Stimulated activated naive CD8-positive, alpha-beta T cell treated with anti-CD3 and anti-CD28 coated beads, Interleukin-15, amount 100 ng/mL, for 72 hours (primary cell): Measurements from ENCODE around the gene HOOK2.
"Not testable (repeated sequence)": the region's sequence is repeated elsewhere in the genome, so short reads cannot be mapped to it uniquely, and the experiment has no call there.

ENCODE experiments used
- ATAC-seq: fragments of 150-1000 bp; cut with Tn5 transposase; 2 replicates; pipeline ENCODE4 v1.10.0; 2021; ENCODE audit warnings: mild to moderate bottlenecking, moderate library complexity
- DNase-seq, 2 donors: peaks; one replicate each; pipeline ENCODE4 v3.0.0; 2021 to 2022
- H3K27ac Mint-ChIP-seq, 2 donors: one replicate each; pipeline ENCODE4 v1.8.0; 2022; ENCODE audit warnings: mild to moderate bottlenecking in 2 of 2, mixed read lengths in 2 of 2, moderate library complexity in 2 of 2
- H3K27me3 Mint-ChIP-seq: one replicate; pipeline ENCODE4 v1.8.0; 2022; ENCODE audit warnings: mixed read lengths
- H3K4me1 Mint-ChIP-seq: one replicate; pipeline ENCODE4 v1.8.0; 2022; ENCODE audit warnings: mild to moderate bottlenecking, mixed read lengths
- H3K4me3 Mint-ChIP-seq, 2 donors: one replicate each; pipeline ENCODE4 v1.8.0; 2022; ENCODE audit warnings: mild to moderate bottlenecking in 2 of 2, mixed read lengths in 2 of 2, moderate library complexity in 1 of 2
- H3K9me3 Mint-ChIP-seq, 2 donors: one replicate each; pipeline ENCODE4 v1.8.0; 2022; ENCODE audit warnings: mixed read lengths in 2 of 2

Gene HOOK2, protein sequence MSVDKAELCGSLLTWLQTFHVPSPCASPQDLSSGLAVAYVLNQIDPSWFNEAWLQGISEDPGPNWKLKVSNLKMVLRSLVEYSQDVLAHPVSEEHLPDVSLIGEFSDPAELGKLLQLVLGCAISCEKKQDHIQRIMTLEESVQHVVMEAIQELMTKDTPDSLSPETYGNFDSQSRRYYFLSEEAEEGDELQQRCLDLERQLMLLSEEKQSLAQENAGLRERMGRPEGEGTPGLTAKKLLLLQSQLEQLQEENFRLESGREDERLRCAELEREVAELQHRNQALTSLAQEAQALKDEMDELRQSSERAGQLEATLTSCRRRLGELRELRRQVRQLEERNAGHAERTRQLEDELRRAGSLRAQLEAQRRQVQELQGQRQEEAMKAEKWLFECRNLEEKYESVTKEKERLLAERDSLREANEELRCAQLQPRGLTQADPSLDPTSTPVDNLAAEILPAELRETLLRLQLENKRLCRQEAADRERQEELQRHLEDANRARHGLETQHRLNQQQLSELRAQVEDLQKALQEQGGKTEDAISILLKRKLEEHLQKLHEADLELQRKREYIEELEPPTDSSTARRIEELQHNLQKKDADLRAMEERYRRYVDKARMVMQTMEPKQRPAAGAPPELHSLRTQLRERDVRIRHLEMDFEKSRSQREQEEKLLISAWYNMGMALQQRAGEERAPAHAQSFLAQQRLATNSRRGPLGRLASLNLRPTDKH

DNA sequence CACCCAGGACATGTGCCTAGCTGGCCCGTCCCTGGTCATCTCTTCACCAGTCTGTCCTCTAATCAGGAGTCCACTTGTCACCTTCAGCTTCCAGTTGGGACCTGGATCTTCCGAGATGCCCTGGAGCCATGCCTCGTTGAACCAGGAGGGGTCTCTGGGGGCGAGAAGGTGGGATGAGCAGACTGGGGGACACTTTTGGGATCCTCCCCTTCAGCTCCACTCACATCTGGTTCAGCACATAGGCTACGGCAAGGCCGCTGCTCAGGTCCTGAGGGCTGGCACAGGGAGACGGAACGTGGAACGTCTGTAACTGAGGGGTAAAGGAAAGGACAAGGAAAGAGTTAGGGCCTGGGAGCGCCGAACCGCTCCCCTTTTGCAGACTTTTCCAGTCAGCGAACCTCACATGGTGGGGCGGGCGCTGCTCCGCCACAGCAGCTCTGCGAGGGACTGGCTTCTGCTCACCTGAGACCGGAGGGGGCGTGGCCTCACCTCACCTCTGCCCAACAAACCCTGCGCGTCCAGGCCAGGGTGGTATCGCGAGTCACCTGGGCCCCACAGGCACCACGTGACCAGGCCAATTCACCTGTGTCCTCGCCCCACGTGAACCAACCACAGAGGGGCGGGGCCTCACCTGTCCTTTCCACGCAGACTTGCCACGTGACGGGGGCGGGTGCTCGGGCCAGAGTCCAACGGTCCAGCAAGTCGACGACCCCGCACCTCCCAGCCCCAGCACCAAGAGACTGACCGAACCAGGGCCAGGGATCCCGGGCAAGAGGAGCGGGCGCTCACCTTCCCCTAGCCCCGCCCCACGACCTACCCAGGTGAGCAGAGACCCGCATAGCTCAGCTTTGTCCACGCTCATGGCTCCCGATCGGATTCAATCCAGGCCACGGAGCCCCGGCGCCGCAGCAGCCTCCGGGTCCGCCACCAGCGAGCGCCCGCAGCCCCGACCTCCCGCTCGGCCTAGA is at the start of gene HOOK2:
HOOK2 (minus strand) TSS at position 965 of the 968 bp plus-strand sequence; CDS start at position 862, 103 bp downstream.
- ATAC-seq (peak; percentile 15), DNase-seq (peak in 1 of 2 donors; percentile 41)
- Mint-ChIP-seq H3K4me1 (peaks cover 56% of the 10 kb centered on the region), H3K27ac (peak within 1 kb of the TSS in 1 of 2 donors; percentile 95), H3K27me3 (no peaks in the 10 kb centered on the region), H3K9me3 (no peaks in the 10 kb centered on the region), H3K4me3 (peak within 1 kb of the TSS; percentile 70 to 81)

DNA sequence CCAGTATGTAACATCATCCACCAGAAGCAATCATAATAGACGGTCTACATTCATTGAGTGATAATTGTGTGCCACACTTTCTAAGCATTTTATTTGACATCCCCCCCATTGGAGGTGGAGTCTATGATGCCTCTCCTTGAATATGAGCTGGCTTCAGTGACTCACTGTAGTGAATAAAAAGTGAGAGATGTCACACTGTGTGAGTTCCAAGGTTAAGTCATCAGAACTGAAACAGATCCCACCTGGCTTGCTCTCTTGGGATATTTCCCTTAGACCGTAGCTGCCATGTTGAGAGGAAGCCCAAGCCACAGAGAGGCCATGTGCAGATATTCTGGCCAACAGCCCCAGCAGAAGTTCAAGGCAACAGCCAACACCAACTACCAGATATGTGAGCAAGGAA is 46.4 kb upstream of the HOOK2 start:
- Mint-ChIP-seq H3K27ac (no peak overlapping the region), H3K9me3 (peaks cover 0 to 4% of the 10 kb centered on the region in 2 donors), H3K4me1 (peaks cover 11% of the 10 kb centered on the region), H3K27me3 (peaks cover 22% of the 10 kb centered on the region), H3K4me3 (no peak overlapping the region)
- ATAC-seq (no peak), DNase-seq (no peak)

DNA sequence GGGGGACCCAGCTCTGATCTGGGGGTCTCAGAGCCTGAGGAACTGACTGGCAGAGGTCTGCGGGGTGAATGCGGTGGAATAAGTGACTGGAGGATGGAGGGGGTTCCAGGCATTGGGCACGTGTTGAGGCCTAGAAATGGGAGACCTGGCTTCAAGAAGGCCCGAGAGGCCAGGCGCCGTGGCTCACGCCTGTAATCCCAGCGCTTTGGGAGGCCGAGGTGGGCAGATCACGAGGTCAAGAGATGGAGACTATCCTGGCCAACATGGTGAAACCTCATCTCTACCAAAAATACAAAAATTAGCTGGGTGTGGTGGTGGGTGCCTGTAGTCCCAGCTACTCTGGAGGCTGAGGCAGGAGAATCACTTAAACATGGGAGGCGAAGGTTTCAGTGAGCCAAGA is 42.5 kb upstream of the HOOK2 start:
- DNase-seq, ATAC-seq, H3K9me3 Mint-ChIP-seq, H3K27me3 Mint-ChIP-seq, H3K4me3 Mint-ChIP-seq, H3K4me1 Mint-ChIP-seq, H3K27ac Mint-ChIP-seq: not testable (repeated sequence)

DNA sequence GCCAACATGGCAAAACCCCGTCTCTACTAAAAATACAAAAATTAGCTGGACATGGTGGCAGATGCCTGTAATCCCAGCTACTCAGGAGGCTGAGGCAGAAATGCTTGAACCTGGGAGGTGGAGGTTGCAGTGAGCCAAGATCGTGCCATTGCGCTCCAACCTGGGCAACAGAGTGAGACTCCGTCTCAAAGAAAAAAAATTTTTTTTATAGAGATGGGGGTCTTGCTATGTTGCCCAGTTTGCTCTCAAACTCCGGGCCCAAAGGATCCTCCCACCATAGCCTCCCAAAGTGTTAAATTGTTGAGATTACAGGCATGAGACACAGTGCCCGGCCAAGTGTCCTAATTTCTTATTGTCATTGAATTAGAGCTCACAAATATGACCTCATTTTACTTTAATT is 41.8 kb upstream of the HOOK2 start:
- ATAC-seq, DNase-seq, H3K4me1 Mint-ChIP-seq, H3K4me3 Mint-ChIP-seq, H3K27me3 Mint-ChIP-seq, H3K27ac Mint-ChIP-seq, H3K9me3 Mint-ChIP-seq: not testable (repeated sequence)

DNA sequence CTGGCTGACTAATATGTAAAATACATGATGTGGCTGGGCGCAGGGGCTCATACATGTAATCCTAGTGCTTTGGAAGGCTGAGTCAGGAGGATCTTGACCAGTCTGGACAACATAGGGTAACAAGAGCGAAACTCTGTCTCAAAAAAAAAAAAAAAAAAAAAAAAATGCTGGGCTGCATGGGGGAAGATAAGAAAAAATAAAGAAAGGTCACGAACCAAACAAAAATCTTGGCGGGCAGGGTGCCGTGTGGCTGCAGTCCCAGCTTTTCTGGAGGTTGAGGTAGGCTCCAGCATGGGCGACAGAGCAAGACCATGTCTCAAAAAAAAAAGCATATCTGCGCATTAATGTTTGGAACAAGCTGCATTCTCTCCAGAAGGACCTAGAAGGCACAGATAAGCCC is 39.7 kb upstream of the HOOK2 start:
- H3K9me3 Mint-ChIP-seq: no peaks in the 10 kb centered on the region
- no peak for ATAC-seq
- no peak overlapping the region for H3K27ac Mint-ChIP-seq
- H3K4me3 Mint-ChIP-seq: no peak overlapping the region
- no peak for DNase-seq
- H3K27me3 Mint-ChIP-seq: no peaks in the 10 kb centered on the region
- no peaks in the 10 kb centered on the region for H3K4me1 Mint-ChIP-seq

DNA sequence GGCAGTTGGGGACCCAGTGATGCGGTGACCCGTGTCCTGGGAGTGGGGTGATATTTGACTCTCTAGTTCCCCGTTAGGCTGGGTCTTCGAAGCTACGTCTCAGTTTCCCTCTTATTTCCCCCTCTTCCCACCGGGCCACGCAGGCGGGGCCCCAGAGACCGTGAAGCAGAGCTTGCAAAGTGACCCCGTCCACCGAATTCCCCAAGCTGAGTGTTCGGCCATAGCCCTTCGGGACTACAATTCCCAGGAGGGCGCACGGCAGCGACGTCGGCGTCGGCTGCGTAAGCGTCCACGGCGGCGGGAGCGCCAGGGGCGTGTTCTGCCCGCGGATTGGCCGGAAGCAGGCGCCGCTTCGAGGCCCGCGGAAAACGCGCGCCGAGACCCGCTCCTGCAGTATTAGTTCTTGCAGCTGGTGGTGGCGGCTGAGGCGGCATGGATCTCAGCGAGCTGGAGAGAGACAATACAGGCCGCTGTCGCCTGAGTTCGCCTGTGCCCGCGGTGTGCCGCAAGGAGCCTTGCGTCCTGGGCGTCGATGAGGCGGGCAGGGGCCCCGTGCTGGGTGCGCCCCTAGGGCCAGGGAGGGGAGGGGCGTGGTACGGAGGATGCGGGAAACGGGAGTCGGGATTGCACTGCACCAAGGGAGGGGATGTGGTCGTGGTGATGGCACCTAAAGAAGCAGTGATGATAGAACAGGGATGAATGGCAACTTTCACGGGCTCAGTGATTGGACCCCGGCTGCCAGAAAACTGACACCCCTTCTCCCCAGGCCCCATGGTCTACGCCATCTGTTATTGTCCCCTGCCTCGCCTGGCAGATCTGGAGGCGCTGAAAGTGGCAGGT is 31.1 kb upstream of the HOOK2 start, which contains the start of gene RNASEH2A:
RNASEH2A (plus strand) TSS at position 343 of the 840 bp plus-strand sequence; CDS start at position 433, 90 bp downstream.
- Mint-ChIP-seq H3K4me3 (peak within 1 kb of the TSS; percentile 89 to 99), H3K27ac (peak within 1 kb of the TSS; percentile 94 to 96), H3K9me3 (no peaks in the 10 kb centered on the region), H3K4me1 (peaks cover 34% of the 10 kb centered on the region), H3K27me3 (no peaks in the 10 kb centered on the region)
- peak; percentile 90 for ATAC-seq
- peak; percentile 87 to 90 for DNase-seq

DNA sequence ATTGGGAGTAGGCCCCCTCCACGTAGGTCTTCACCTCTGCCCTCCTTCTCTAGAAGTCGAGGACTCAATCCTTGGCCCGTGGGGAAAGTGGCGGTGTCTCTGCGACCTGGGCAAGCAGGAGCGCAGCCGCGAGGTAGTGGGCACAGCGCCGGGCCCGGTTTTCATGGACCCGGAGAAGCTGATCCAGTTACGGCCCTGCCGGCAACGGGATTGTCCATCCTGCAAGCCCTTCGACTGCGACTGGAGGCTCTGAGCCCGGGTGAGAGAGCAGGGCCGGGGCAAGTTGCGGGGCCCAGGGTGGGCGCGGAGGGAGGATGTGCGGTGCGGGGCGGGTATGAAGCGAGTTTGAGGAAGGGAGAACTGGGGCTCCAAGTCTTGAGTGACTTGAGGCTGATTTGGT is 28.7 kb upstream of the HOOK2 start:
- H3K9me3 Mint-ChIP-seq: no peaks in the 10 kb centered on the region
- no peaks in the 10 kb centered on the region for H3K27me3 Mint-ChIP-seq
- ATAC-seq: no peak
- no peak overlapping the region for H3K4me3 Mint-ChIP-seq
- H3K4me1 Mint-ChIP-seq: peaks cover 52% of the 10 kb centered on the region
- no peak for DNase-seq
- no peak overlapping the region for H3K27ac Mint-ChIP-seq

DNA sequence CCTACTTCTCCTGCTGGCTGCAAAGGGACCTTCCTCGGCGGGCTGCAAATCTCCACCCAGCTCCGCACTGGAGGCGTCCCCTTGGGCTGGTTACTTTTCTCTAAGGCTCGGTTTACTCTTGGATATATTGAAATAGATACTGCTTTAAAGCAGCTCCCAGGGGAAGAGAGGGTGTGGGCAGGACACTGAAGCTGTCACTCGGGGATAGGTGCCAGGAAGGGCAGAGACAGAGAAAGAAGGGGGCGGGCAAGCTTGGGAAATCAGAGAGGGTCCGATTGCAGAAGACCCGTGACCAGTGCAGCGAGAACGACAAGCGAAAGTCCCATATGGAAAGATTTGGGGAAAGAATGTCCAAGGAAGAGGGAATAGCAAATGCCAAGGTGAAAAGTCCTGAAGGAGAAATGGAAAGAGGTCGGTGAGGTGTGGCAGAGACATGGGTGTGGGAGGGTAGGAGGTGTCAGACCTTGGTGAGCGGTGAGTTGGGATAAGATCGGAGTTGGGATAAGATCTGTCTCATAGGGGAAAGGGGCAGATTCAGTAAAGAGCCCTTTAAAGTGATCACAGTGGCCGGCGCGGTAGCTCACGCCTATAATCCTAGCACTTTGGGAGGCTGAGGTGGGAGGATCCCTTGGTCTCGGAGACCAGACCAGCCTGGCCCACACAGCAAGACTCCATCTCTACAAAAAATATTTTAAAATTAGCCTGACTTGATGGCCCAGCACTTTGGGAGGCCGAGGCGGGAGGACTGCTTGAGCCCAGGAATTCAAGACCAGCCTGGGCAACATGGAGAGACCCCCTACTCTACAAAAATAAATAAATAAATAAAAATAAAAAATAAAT is 27.1 kb upstream of the HOOK2 start:
- Mint-ChIP-seq H3K27me3 (no peaks in the 10 kb centered on the region), H3K27ac (peak overlapping the region; percentile 12 to 88), H3K4me3 (peak overlapping the region; percentile 87 to 92), H3K9me3 (no peaks in the 10 kb centered on the region), H3K4me1 (peaks cover 48% of the 10 kb centered on the region)
- ATAC-seq (no peak), DNase-seq (no peak)

DNA sequence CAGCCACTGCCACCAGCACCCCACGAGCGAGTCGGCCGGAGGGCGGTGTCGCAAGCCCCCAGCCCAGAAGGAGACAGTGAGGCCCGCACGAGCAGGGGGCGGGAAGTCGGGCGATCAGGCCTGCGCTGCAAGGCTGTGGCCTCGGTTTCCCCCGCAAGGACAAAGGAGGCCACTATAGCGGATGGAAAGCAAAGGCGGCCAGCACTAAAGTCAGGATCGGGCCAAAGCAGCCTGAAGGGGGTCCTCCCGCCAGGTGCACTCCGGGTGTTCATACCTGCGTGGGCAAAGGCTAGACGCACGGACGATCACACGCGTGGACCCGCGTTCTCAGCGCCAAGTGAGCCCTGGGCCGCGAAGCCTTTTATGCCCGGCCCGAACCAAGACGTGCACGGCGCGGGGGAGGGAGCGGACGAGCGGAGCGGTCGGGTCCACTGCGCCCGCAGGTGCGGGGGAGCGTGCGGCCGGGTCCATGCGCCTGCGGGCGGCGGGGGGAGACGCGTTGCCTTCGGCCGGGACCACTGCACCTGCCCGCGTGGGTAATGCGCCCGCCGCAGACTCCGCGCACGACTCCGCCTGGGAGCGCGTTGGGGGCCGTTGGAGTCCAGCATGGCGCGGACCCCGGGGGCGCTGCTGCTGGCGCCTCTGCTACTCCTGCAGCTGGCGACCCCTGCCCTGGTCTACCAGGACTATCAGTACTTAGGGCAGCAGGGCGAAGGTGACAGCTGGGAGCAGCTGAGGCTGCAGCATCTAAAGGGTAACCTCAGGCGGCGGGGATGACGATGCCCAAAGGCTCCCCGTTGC is 26.3 kb upstream of the HOOK2 start, which contains the start of the genes PRDX2 and THSD8:
PRDX2 (minus strand) TSS at position 335 of the 801 bp plus-strand sequence. CDS start 539 bp downstream, outside the sequence.
THSD8 (plus strand) TSS at position 604 of the 801 bp plus-strand sequence; CDS start at position 607, 3 bp downstream.
- Mint-ChIP-seq H3K4me1 (peaks cover 42% of the 10 kb centered on the region), H3K4me3 (peak within 1 kb of the TSS; percentile 87 to 92), H3K27ac (peak within 1 kb of the TSS; percentile 87 to 88), H3K9me3 (no peaks in the 10 kb centered on the region), H3K27me3 (no peaks in the 10 kb centered on the region)
- DNase-seq: peak; percentile 86 to 88
- ATAC-seq: peak; percentile 80

DNA sequence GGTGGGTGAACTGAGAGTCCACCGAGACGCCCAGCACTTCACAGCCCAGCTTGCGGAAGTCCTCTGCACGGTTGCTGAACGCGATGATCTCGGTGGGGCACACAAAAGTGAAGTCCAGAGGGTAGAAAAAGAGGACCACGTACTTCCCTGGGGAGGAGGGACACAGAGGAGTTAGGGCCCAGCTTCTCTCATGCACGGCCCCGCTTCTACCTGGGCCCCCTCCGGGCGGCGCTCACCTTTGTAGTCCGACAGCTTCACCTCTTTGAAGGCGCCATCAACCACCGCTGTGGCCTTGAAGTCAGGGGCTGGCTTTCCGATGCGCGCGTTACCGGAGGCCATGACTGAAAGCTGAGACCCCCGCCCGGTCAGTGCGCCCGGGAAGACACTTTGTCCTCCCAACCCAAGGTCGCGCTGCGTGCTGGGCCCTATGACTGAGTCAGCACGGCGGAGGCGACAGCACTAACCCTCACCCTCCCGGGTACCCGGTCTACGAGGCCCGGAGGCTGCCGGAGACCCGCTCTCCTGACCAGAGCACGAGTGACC is 25.6 kb upstream of the HOOK2 start:
- ATAC-seq (peak; percentile 35), DNase-seq (peak; percentile 41 to 44)
- Mint-ChIP-seq H3K9me3 (no peaks in the 10 kb centered on the region), H3K4me1 (peaks cover 42% of the 10 kb centered on the region), H3K27me3 (no peaks in the 10 kb centered on the region), H3K27ac (peak overlapping the region; percentile 71 to 87), H3K4me3 (peak overlapping the region; percentile 87 to 92)

DNA sequence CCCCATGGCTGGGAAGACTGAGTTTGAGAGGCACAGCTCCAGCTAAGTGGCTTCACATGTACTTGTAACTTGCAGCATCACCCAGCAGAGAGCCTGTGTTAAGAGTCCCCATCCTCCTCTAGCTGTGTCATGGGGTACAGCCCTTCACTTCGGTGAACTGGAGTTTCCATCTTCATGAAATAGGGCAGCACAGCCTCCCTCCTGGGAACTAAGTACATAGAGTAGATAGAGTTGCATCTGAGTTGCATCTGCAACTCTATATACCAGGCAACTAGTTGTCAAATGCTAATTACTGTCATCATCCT is 25.1 kb upstream of the HOOK2 start:
- Mint-ChIP-seq H3K27ac (no peak overlapping the region), H3K4me1 (peaks cover 44% of the 10 kb centered on the region), H3K4me3 (peak overlapping the region; percentile 87 to 92), H3K9me3 (no peaks in the 10 kb centered on the region), H3K27me3 (no peaks in the 10 kb centered on the region)
- ATAC-seq: no peak
- DNase-seq: no peak

DNA sequence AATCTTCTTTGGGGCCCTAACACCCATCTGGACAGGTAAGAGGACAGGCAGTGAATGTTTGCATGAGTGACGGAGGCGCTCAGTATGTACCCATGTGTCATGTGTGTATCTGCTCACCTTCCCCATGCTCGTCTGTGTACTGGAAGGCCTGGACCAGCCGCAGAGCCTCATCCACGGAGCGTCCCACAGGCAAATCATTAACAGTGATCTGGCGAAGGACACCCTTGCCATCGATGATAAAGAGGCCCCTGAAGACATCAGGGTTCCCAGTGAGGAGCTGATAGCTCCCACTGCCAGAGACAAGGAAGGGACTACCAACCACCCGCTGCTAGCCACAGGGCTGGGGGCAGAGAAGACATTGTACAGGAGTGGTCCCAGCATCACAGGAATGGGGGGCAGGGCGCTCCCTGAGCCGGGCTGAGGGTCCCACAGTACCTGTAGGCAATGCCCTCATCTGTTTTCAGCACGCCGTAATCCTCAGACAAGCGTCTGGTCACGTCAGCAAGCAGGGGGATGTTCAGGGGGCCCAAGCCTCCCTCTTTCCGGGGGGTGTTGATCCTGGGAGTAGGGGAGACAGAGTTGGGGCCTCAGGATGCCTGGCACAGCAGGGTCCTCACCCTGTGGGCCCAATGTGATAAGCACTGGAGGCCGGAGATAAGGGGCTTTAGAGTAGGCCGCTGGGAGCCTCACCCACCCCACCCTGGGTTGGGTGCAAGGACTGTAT is 24.6 kb upstream of the HOOK2 start:
- Mint-ChIP-seq H3K4me1 (peaks cover 45% of the 10 kb centered on the region), H3K27me3 (no peaks in the 10 kb centered on the region), H3K9me3 (no peaks in the 10 kb centered on the region), H3K27ac (no peak overlapping the region), H3K4me3 (peak overlapping the region; percentile 29 to 87)
- no peak for DNase-seq
- ATAC-seq: no peak
